Ovary (tissue), 9 donors: Measurements from ENCODE around the gene PIK3R5. TPM values are rescaled to one million over a fixed set of nuclear protein-coding genes. Genes with fewer than 3 reads are reported as not detected.

Source experiments
- DNase-seq, 5 donors: peaks; one replicate each; pipeline ENCODE4 v3.0.0-alpha.2; 2019 to 2020
- H3K27ac ChIP-seq, 2 donors: fragments of 200-600 bp; one replicate each; pipeline versions ENCODE4 v1.5.1 to v1.8.0; 2019 to 2022
- H3K27me3 ChIP-seq: fragments of 200-600 bp; one replicate; pipeline ENCODE4 v1.8.0; 2022
- H3K36me3 ChIP-seq: fragments of 200-600 bp; sonication (generic); one replicate; pipeline ENCODE4 v1.5.1; 2019
- H3K4me1 ChIP-seq: one replicate; pipeline ENCODE4 v1.8.1; 2013; ENCODE audit warnings: mild to moderate bottlenecking, moderate library complexity; ENCODE audit not compliant: insufficient read depth
- H3K4me3 ChIP-seq: fragments of 200-600 bp; sonication (generic); one replicate; pipeline ENCODE4 v1.5.1; 2017
- H3K9me3 ChIP-seq, 2 donors: fragments of 200-600 bp in 1 of 2; sonication (generic) in 1 of 2; one replicate each; pipeline versions ENCODE4 v1.5.1 to v1.8.1; 2013 to 2019; ENCODE audit warnings: mild to moderate bottlenecking in 1 of 2, moderate library complexity in 1 of 2
- EP300 ChIP-seq: sonication (generic); formaldehyde crosslinking; IDR thresholded peaks from one replicate; pipeline ENCODE4 v1.6.1; 2017; ENCODE audit warnings: antibody characterized with exemption
- POLR2A ChIP-seq: fragments of 450-650 bp; IDR thresholded peaks from one replicate; pipeline ENCODE4 v1.6.1; 2017; ENCODE audit warnings: antibody characterized with exemption, mild to moderate bottlenecking, moderate library complexity
- WGBS, 3 donors: extraction: QIAGEN DNeasy Blood & Tissue Kit in 1 of 3; methylation state at CpG; one replicate each; pipeline versions ENCODE4 v1.1.5 to v1.1.7; 2013 to 2017; 5-methylcytosine and 5-hydroxymethylcytosine counted together
- intact Hi-C, 4 donors: fragments of 100-400 bp; cut with DNase I; formaldehyde crosslinking; loops; one replicate each; pipeline versions ENCODE4 v1.11.0 to v1.15.1; 2022 to 2023
- polyA plus RNA-seq, 2 donors: library from polyadenylated mRNA; stranded (reverse); fragments of 200-250 nt in 1 of 2; fragments of 350-450 nt in 1 of 2; fragmentation: Illumina TruSeq in 1 of 2; extraction: RNeasy Lipid Tissue Mini Kit (QIAGEN cat#74804) in 1 of 2; gene quantifications; one replicate each; pipeline ENCODE4 v1.2.3, GENCODE V29; 2013 to 2014
- total RNA-seq, 7 donors: library from RNA; depleted of rRNA in 2 of 7; stranded (reverse); fragments of >200 nt in 2 of 7; fragmentation: NEBNext Ultra II Directional in 3 of 7; extraction: Animal tissue kit (Norgen Biotek cat#: 25700) in 3 of 7; gene quantifications; one replicate each; pipeline versions ENCODE4 v1.1.0 to v1.2.4, GENCODE V29; 2016 to 2023
- TF ChIP-seq, protein P1 (sequence below), 3 donors: fragments of 450-650 bp in 2 of 3; fragments of 200-600 bp in 1 of 3; IDR thresholded peaks; one replicate each; pipeline versions ENCODE4 v1.5.1 to v1.8.0; 2016 to 2022; ENCODE audit warnings: antibody characterized with exemption in 3 of 3, mild to moderate bottlenecking in 1 of 3
- donor health status: DM: no; HTN: no; CAD: no; lungs with moderate emphysema.
- donor health status: DM: no; HTN: no; CAD: no.
- donor health status: Bipolar disorder and iron deficiency.
- donor health status: DM: yes; HTN: yes; CAD: no.
- donor health status: DM: no; HTN: no; CAD: no.
- donor health status: DM: yes; HTN: yes; CAD: no.

Gene PIK3R5
- total and polyA plus RNA-seq, 9 donors = 0.86 to 8.9 (median 3.7) TPM

DNA sequence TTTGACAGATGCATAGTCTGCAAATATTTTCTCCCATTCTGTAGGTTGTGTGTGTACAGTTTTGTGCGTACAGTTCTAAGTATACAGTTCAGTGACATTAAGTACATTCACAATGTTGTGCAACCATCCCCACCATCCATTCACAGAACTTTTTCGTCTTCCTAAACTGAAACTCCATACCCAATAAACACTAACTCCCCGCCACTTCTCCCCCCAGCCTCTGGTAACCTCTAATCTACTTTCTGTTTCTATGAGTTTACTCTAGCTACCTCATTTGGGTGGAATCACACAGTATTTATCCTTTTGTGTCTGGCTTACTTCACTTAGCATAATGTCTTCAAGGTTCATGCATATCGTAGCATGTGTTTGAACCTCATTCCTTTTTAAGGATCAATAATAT, 14.3 kb downstream of the PIK3R5 start:
- Histone ChIP-seq H3K4me1 (no peaks in the 10 kb centered on the region), H3K9me3 (no peaks in the 10 kb centered on the region), H3K27me3 (no peaks in the 10 kb centered on the region), H3K4me3 (no peak overlapping the region), H3K27ac (no peak overlapping the region), H3K36me3 (no peaks in the 10 kb centered on the region)
- 83 to 89% (median 86%) methylated on average over 4 of the region's 4 CpGs for WGBS, 3 donors
- DNase-seq = no peak
- TF ChIP-seq EP300 (no peak), POLR2A (no peak)
- TF ChIP-seq, protein P1, sequence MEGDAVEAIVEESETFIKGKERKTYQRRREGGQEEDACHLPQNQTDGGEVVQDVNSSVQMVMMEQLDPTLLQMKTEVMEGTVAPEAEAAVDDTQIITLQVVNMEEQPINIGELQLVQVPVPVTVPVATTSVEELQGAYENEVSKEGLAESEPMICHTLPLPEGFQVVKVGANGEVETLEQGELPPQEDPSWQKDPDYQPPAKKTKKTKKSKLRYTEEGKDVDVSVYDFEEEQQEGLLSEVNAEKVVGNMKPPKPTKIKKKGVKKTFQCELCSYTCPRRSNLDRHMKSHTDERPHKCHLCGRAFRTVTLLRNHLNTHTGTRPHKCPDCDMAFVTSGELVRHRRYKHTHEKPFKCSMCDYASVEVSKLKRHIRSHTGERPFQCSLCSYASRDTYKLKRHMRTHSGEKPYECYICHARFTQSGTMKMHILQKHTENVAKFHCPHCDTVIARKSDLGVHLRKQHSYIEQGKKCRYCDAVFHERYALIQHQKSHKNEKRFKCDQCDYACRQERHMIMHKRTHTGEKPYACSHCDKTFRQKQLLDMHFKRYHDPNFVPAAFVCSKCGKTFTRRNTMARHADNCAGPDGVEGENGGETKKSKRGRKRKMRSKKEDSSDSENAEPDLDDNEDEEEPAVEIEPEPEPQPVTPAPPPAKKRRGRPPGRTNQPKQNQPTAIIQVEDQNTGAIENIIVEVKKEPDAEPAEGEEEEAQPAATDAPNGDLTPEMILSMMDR (IDR thresholded peaks at IDR 0.05) = no peak
- intact Hi-C loops = no loop called here

DNA sequence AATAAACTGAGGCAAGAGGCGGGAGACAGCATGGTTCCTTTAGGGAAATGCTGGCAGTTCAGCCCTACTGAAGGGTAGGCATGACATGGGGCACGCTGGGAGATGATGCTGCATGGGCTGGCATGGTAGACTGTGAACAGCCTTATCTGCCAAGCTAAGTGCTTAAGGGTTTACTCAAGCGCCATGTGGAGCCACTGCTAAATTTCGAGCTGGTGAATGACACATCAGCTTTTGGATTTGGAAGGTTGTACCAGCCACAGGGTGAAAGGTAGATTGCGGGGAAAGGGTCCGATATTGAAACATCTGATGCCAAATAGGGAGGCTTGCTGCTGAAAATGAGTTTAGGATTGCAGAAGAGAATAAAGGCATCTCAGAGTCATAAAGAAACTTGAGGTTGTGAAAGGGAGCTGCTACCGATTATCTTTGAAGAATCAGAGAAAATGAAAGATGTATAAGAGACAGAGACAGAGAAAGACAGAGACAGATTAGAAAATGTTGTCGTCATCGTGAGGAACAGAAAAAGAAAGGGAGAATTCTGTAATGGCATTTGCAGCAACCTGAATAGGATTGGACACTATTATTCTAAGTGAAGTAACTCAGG, 16.3 kb downstream of the PIK3R5 start:
- 84 to 86% (median 85%) methylated on average over 9 of the region's 9 CpGs for WGBS, 3 donors
- no peaks in the 10 kb centered on the region for H3K4me1 ChIP-seq
- no peaks in the 10 kb centered on the region for H3K36me3 ChIP-seq
- no peaks in the 10 kb centered on the region for H3K27me3 ChIP-seq
- H3K4me3 ChIP-seq = no peak overlapping the region
- TF ChIP-seq POLR2A (no peak), EP300 (no peak)
- TF ChIP-seq, protein P1 (IDR thresholded peaks at IDR 0.05) = no peak
- intact Hi-C loops = loop anchor here in 1 of 4 donors (10.0 kb wide), 1 partner anchor 56 kb away; no protein-coding TSS in a partner anchor
- H3K9me3 ChIP-seq = no peaks in the 10 kb centered on the region
- DNase-seq = no peak
- no peak overlapping the region for H3K27ac ChIP-seq

DNA sequence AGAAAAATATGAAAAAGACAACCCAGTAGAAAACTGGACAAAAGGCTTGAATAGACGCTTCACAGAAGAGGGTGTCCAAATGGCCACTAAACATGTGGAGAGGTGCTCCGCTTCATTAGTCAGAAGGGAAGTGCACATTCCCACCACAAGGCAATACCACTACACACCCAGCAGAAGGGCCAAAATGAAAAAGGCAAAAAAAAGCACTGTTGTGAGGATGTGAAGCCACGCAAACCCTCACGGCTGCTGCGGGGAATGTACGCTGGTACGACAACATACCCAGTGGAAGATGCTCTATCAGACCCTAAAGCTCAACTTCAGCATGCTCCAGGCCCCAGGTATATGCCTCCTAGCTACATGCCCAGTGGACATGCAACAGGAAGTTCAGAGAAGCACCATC, 17.0 kb downstream of the PIK3R5 start:
- Histone ChIP-seq H3K4me1 (no peaks in the 10 kb centered on the region), H3K27me3 (no peaks in the 10 kb centered on the region), H3K9me3 (no peaks in the 10 kb centered on the region), H3K36me3 (no peaks in the 10 kb centered on the region), H3K4me3 (no peak overlapping the region), H3K27ac (no peak overlapping the region)
- intact Hi-C loops = loop anchor here in 1 of 4 donors (10.0 kb wide), 1 partner anchor 56 kb away; no protein-coding TSS in a partner anchor
- no peak for DNase-seq
- TF ChIP-seq EP300 (no peak), POLR2A (no peak)
- TF ChIP-seq, protein P1 (IDR thresholded peaks at IDR 0.05) = no peak
- 89 to 94% (median 90%) methylated on average over 7 of the region's 7 CpGs for WGBS, 3 donors

DNA sequence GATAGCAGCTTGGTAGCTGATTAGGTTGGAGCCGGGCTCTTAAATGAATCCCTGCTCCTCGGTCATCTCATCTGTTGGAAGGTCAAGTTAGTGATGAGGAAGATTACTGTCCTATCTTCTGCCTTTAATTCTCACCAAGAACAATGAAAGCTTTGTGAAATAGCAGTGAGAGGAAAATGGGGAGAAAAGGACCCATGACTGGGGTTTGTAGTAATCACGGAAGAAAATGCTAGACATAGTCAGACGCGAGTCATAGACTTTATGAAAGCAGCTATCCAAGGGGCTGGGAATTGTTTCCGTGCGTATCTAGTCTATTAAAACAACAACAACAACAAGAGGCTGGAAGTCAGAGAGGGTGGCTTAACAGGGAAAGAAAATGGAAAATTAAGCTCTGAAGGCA, 18.3 kb downstream of the PIK3R5 start:
- H3K36me3 ChIP-seq = no peaks in the 10 kb centered on the region
- H3K4me1 ChIP-seq = no peaks in the 10 kb centered on the region
- WGBS, 3 donors = 85 to 90% (median 87%) methylated on average over 7 of the region's 7 CpGs
- H3K27me3 ChIP-seq = no peaks in the 10 kb centered on the region
- H3K9me3 ChIP-seq = no peaks in the 10 kb centered on the region
- intact Hi-C loops = loop anchor here in 1 of 4 donors (10.0 kb wide), 1 partner anchor 58 kb away; no protein-coding TSS in a partner anchor
- no peak overlapping the region for H3K27ac ChIP-seq
- H3K4me3 ChIP-seq = no peak overlapping the region
- no peak for DNase-seq
- TF ChIP-seq, protein P1 (IDR thresholded peaks at IDR 0.05) = no peak
- no peak for TF ChIP-seq POLR2A
- TF ChIP-seq EP300 = no peak
